ENCODE results near the gene MGST2.

- TF ChIP-seq POLR2AphosphoS5 (IDR thresholded peaks at IDR 0.05) (no peak), SMC3 (conservative IDR thresholded peaks at IDR 0.05; ENCODE audit: poor library complexity) (no peak), CTCF (IDR thresholded peaks at IDR 0.05; ENCODE audit: poor library complexity, severe bottlenecking) (no peak)
Measured at GRCh38 chr4:139694522-139695107, 29.0 kb downstream of the MGST2 start.

Measured in neural cell (in vitro differentiated cells).